Glutamatergic neuron (in vitro differentiated cells): Measurements from ENCODE around the gene CCDC28B. TPM values are rescaled to one million over a fixed set of nuclear protein-coding genes. Genes with fewer than 3 reads are reported as not detected.

Source experiments
- DNase-seq: peaks from one replicate; pipeline ENCODE4 v3.0.0; 2022
- H3K27ac Mint-ChIP-seq: one replicate; pipeline ENCODE4 v1.8.0; 2020; ENCODE audit warnings: mild to moderate bottlenecking, mixed read lengths, inconsistent platforms; ENCODE audit not compliant: unreplicated experiment
- H3K27me3 Mint-ChIP-seq: one replicate; pipeline ENCODE4 v1.8.0; 2020; ENCODE audit warnings: mild to moderate bottlenecking, moderate library complexity, mixed read lengths, inconsistent platforms; ENCODE audit not compliant: unreplicated experiment
- H3K36me3 Mint-ChIP-seq: one replicate; pipeline ENCODE4 v1.8.0; 2020; ENCODE audit warnings: mild to moderate bottlenecking, mixed read lengths, inconsistent platforms; ENCODE audit not compliant: unreplicated experiment
- H3K4me1 Mint-ChIP-seq: one replicate; pipeline ENCODE4 v1.8.0; 2020; ENCODE audit warnings: mild to moderate bottlenecking, low read depth, mixed read lengths, inconsistent platforms; ENCODE audit not compliant: unreplicated experiment
- H3K4me3 Mint-ChIP-seq: one replicate; pipeline ENCODE4 v1.8.0; 2020; ENCODE audit warnings: mild to moderate bottlenecking, mixed read lengths, inconsistent platforms; ENCODE audit not compliant: unreplicated experiment
- H3K9me3 Mint-ChIP-seq: one replicate; pipeline ENCODE4 v1.8.0; 2020; ENCODE audit warnings: mild to moderate bottlenecking, moderate library complexity, mixed read lengths, inconsistent platforms; ENCODE audit not compliant: unreplicated experiment
- total RNA-seq: library from RNA; stranded (reverse); fragmentation: NEBNext Ultra II Directional; extraction: Animal tissue kit (Norgen Biotek cat#: 25700); gene quantifications from one replicate; pipeline ENCODE4 v1.2.1, GENCODE V29; 2021; ENCODE audit not compliant: unreplicated experiment
- TF ChIP-seq, protein P1 (sequence below): fragments of 200-600 bp; sonication (generic); IDR thresholded peaks from one replicate; pipeline ENCODE4 v1.5.0; 2021; ENCODE audit not compliant: partially characterized antibody, unreplicated experiment

CCDC28B gene
- total RNA-seq, 1 donor from 2014 or later, result 34.4 TPM

DNA sequence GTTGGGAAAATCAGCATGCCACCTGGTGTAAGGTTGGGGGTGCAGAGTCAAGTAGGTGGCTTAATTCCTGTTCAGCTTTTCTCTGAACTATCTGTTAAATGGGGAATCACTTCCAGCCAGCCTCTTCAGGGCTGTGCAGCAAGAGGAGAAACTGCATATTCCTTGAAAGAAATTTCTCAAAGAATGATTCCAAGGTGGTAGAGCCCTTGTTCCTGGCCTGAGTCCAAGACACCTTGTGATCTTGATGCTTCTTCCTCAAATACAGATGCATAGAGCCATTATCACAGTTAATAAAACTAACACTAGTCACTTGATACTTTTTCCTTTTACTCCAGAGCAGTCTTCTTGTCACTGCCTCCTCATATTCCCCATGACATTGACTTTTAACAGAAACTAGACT lies 15.7 kb upstream of the CCDC28B start:
- no peak for DNase-seq
- H3K4me3 Mint-ChIP-seq, result no peak overlapping the region
- no peaks in the 10 kb centered on the region for H3K36me3 Mint-ChIP-seq
- H3K27me3 Mint-ChIP-seq, result peaks cover 2% of the 10 kb centered on the region
- peaks cover 14% of the 10 kb centered on the region for H3K4me1 Mint-ChIP-seq
- peaks cover 4% of the 10 kb centered on the region for H3K9me3 Mint-ChIP-seq
- TF ChIP-seq, protein P1, sequence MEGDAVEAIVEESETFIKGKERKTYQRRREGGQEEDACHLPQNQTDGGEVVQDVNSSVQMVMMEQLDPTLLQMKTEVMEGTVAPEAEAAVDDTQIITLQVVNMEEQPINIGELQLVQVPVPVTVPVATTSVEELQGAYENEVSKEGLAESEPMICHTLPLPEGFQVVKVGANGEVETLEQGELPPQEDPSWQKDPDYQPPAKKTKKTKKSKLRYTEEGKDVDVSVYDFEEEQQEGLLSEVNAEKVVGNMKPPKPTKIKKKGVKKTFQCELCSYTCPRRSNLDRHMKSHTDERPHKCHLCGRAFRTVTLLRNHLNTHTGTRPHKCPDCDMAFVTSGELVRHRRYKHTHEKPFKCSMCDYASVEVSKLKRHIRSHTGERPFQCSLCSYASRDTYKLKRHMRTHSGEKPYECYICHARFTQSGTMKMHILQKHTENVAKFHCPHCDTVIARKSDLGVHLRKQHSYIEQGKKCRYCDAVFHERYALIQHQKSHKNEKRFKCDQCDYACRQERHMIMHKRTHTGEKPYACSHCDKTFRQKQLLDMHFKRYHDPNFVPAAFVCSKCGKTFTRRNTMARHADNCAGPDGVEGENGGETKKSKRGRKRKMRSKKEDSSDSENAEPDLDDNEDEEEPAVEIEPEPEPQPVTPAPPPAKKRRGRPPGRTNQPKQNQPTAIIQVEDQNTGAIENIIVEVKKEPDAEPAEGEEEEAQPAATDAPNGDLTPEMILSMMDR, result no peak
- H3K27ac Mint-ChIP-seq, result no peak overlapping the region

DNA sequence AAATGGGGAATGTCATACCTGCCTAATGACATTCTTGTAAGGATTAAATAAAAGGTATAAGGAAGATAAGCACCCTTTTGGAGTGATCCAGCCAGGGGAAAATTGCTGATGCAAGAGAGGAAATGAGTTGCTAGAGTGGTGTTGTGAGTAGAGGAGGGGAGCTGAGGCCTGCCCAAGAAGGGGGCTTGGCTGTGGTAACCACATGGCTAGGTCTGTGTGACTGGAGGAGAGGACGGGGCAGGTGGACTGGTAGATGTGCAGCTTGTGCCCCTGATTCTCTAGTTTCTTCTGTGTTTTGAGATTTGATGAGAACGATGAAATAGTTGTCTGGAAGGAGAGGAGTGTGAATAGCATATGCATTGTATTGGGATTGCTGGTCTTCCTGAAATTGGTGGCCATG lies 14.3 kb upstream of the CCDC28B start:
- Mint-ChIP-seq H3K27ac (peak overlapping the region; percentile 24), H3K4me3 (peak overlapping the region; percentile 19), H3K4me1 (peaks cover 8% of the 10 kb centered on the region), H3K36me3 (no peaks in the 10 kb centered on the region), H3K9me3 (no peaks in the 10 kb centered on the region), H3K27me3 (no peaks in the 10 kb centered on the region)
- no peak for DNase-seq
- TF ChIP-seq, protein P1, result no peak

DNA sequence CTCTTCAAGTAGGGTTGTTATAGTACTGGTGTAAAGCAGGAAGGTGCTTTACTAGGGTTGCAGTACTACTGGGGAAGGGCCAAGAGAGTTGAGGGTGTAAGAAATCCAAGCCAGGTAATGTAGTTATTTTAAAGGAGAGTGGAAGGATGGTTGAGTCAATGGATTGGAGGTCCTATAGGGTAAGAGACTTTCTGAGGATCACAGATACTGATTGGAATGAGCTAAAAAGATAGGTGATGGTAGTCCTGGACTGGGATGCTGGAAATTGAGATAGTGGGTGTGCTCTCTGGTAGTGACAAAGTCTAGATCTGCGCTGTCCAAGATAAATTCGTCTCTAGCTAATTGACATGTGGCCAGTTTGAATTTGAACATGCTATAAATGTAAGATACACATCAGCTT lies 13.9 kb upstream of the CCDC28B start:
- DNase-seq, result no peak
- TF ChIP-seq, protein P1, result no peak
- Mint-ChIP-seq H3K36me3 (no peaks in the 10 kb centered on the region), H3K4me1 (peaks cover 4% of the 10 kb centered on the region), H3K27me3 (no peaks in the 10 kb centered on the region), H3K9me3 (no peaks in the 10 kb centered on the region), H3K4me3 (peak overlapping the region; percentile 26), H3K27ac (peak overlapping the region; percentile 24)

DNA sequence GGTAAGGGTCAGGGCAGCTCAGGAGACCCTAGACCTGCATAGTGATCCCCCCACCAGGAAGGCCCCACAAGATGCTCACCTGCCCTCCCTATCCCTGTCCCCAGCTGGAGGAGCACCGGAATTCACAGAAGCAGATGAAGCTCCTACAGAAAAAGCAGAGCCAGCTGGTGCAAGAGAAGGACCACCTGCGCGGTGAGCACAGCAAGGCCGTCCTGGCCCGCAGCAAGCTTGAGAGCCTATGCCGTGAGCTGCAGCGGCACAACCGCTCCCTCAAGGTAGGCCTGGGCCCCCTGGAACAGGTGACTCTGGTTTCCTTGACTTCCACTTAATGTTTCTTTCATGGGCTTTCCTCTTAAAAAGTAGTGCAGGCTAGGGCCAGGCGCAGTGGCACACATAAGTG lies 12.5 kb upstream of the CCDC28B start:
- no peaks in the 10 kb centered on the region for H3K36me3 Mint-ChIP-seq
- TF ChIP-seq, protein P1, result no peak
- peaks cover 3% of the 10 kb centered on the region for H3K4me1 Mint-ChIP-seq
- peaks cover 2% of the 10 kb centered on the region for H3K27me3 Mint-ChIP-seq
- H3K27ac Mint-ChIP-seq, result no peak overlapping the region
- no peaks in the 10 kb centered on the region for H3K9me3 Mint-ChIP-seq
- DNase-seq, result no peak
- no peak overlapping the region for H3K4me3 Mint-ChIP-seq

DNA sequence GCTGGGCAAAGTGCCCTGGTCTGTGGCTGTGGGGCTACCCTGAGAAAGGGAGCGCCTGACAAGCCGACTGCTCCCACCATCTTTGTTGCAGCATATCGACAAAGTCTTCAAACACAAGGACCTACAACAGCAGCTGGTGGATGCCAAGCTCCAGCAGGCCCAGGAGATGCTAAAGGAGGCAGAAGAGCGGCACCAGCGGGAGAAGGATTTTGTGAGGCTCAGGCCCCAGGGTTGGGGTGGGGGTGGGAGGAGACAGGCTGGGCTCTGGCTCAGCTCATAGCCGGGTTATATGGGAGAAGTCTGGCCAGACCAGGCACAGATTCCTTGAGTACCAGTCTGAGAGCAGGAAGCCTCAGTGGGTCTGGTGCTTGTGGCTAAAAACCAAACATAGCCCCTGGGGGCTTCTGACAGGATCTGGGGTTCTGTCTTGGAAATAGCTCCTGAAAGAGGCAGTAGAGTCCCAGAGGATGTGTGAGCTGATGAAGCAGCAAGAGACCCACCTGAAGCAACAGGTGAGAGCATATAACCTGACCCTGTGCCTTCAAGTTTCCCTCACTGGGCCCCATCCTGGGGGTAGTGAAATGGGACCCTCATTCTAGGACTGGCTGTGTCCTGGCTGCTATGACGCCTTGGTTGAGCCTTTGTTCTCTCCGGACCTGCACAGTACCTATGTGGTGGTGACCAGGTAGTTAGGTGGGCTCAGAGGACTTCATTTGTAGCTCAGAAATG lies 8.0 kb upstream of the CCDC28B start:
- peaks cover 5% of the 10 kb centered on the region for H3K4me1 Mint-ChIP-seq
- no peak overlapping the region for H3K4me3 Mint-ChIP-seq
- TF ChIP-seq, protein P1, result no peak
- peaks cover 4% of the 10 kb centered on the region for H3K9me3 Mint-ChIP-seq
- H3K36me3 Mint-ChIP-seq, result no peaks in the 10 kb centered on the region
- H3K27ac Mint-ChIP-seq, result no peak overlapping the region
- H3K27me3 Mint-ChIP-seq, result peaks cover 2% of the 10 kb centered on the region
- DNase-seq, result no peak
